Measurements from ENCODE around the gene LBX1.
"Not testable (repeated sequence)": the region's sequence is repeated elsewhere in the genome, so short reads cannot be mapped to it uniquely, and the experiment has no call there.

Gene LBX1

DNA sequence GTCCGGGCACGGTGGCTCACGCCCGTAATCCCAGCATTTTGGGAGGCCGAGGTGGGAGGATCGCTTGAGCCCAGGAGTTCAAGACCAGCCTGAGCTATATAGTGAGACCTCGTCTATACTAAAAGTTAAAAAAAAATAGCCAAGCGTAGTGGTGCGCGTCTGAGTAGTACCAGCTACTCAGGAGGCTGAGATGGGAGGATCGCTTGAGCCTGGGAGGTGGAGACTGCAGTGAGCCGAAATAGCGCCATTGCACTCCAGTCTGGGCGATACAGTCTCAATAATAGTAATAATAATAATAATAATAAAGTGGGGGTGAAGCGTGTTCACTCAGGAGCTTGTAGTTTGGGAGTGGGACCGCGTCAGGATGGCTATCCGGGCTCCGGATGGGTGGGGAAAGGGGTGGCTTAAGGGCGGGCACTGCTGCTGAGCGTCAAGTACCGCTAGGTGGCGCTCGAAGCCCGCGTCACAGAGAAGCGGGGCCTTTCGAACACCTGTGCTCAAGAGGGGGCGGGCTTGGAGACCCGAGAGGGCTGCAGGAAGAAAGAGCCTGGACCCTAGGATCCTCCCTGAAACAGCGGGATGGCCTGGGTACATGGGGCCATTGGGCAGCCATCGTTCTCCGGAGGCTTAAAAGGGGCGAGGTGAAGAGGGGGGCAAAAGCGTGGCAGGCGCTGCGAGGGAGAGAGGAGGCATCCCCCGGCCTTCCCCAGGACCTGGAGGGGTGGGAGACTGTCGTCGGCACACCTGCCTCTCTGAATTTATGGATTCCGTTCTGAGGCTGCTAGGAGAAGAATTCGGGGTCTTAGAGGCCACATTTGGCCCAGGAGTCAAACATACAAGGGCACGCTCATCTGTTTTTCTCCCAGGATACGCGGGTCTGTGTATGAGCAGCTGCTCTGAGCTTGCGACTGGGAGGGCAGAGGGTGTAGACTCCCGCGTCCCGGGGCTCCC, 14.5 kb downstream of the LBX1 start:
- DNase-seq (ENCODE audit: extremely low spot score), result peak; percentile 87
- CTCF ChIA-PET, result interaction anchor here (0.6 to 3.7 kb wide), 41 partner anchors 9 to 567 kb away, joined by 3 to 79 read pairs (median 4); partner anchors contain the start of gene LBX1
- POLR2A ChIA-PET, result interaction anchor here (1.0 to 1.8 kb wide), 5 partner anchors 15 to 356 kb away, joined by 3 to 13 read pairs (median 5); partner anchors contain the start of gene LBX1
- TF ChIP-seq HDGF (IDR thresholded peaks at IDR 0.05; ENCODE audit: borderline replicate concordance), result no peak
- no peak for TF ChIP-seq NFRKB (IDR thresholded peaks at IDR 0.05)
- no peak for TF ChIP-seq FOXK2 (IDR thresholded peaks at IDR 0.05)
- no peak for TF ChIP-seq ARNT (IDR thresholded peaks at IDR 0.05)
- TF ChIP-seq FOXA1 (IDR thresholded peaks at IDR 0.05), result no peak
- TF ChIP-seq ZNF384 (IDR thresholded peaks at IDR 0.05), result no peak
- TF ChIP-seq FOXM1 (IDR thresholded peaks at IDR 0.05; ENCODE audit: borderline replicate concordance), result no peak
- TF ChIP-seq BHLHE40 (IDR thresholded peaks at IDR 0.05; ENCODE audit: borderline replicate concordance), result no peak
- no peak for TF ChIP-seq TARDBP (IDR thresholded peaks at IDR 0.05)
- no peak for TF ChIP-seq LEF1 (IDR thresholded peaks at IDR 0.05; ENCODE audit: borderline replicate concordance)
- no peak for TF ChIP-seq SP1 (IDR thresholded peaks at IDR 0.05)
- no peak for TF ChIP-seq ELF4 (IDR thresholded peaks at IDR 0.05)
- TF ChIP-seq L3MBTL2 (conservative IDR thresholded peaks at IDR 0.05), result no peak
- no peak for TF ChIP-seq SUZ12 (IDR thresholded peaks at IDR 0.05)
- TF ChIP-seq, protein P1, sequence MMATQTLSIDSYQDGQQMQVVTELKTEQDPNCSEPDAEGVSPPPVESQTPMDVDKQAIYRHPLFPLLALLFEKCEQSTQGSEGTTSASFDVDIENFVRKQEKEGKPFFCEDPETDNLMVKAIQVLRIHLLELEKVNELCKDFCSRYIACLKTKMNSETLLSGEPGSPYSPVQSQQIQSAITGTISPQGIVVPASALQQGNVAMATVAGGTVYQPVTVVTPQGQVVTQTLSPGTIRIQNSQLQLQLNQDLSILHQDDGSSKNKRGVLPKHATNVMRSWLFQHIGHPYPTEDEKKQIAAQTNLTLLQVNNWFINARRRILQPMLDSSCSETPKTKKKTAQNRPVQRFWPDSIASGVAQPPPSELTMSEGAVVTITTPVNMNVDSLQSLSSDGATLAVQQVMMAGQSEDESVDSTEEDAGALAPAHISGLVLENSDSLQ (IDR thresholded peaks at IDR 0.05), result no peak
- TF ChIP-seq CTBP1 (IDR thresholded peaks at IDR 0.05; ENCODE audit: borderline replicate concordance), result no peak

DNA sequence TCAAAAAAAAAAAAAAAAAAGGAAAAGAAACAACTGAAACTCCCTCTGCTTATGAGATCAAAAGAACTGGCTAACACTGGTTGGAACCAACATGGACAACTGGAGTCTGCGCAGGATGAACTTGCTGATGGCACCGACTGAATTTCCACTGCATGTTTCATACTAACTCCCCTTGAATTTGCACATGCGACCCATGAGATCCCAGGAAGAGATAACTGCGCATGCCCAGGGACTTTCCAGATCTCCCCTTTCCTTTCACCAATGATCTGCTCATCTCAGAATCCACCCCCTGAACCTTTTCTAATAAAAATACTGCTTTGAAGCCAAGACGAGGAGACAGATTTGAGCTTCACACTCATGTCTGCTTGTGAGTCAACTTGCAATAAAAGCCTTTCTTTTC, 20.7 kb downstream of the LBX1 start:
- POLR2A ChIA-PET, result no interaction called here
- CTCF ChIA-PET, result no interaction called here
- TF ChIP-seq FOXA1 (IDR thresholded peaks at IDR 0.05) (no peak), ARNT (IDR thresholded peaks at IDR 0.05) (no peak), HDGF (IDR thresholded peaks at IDR 0.05; ENCODE audit: borderline replicate concordance) (no peak), ELF4 (IDR thresholded peaks at IDR 0.05) (no peak), TARDBP (IDR thresholded peaks at IDR 0.05) (no peak), LEF1 (IDR thresholded peaks at IDR 0.05; ENCODE audit: borderline replicate concordance) (no peak), FOXM1 (IDR thresholded peaks at IDR 0.05; ENCODE audit: borderline replicate concordance) (no peak), ZNF384 (IDR thresholded peaks at IDR 0.05) (no peak), NFRKB (IDR thresholded peaks at IDR 0.05) (no peak), FOXK2 (IDR thresholded peaks at IDR 0.05) (no peak), CTBP1 (IDR thresholded peaks at IDR 0.05; ENCODE audit: borderline replicate concordance) (no peak), SUZ12 (IDR thresholded peaks at IDR 0.05) (no peak), SP1 (IDR thresholded peaks at IDR 0.05) (no peak), BHLHE40 (IDR thresholded peaks at IDR 0.05; ENCODE audit: borderline replicate concordance) (no peak), L3MBTL2 (conservative IDR thresholded peaks at IDR 0.05) (no peak)
- TF ChIP-seq, protein P1 (IDR thresholded peaks at IDR 0.05), result no peak
- no peak for DNase-seq (ENCODE audit: extremely low spot score)

DNA sequence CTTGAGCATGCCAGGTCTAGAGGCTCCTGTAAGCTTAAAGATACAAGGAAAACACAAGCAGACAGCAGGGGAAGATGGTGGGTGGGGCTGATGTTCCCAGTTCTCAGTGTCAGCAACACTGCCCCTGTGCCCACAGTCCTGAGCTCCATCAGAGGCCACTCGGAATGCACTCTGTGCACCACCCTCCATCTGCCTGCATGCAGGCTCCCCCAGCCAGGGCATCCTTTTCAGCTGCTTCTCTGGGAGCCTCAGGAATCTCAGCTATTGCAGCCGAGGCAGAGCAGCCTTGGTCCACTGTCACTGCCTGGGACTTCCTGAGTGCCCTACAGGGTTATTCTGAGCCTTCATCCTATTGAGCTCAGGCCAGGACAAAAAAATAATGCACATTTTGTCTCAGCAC, 22.2 kb downstream of the LBX1 start:
- POLR2A ChIA-PET, result no interaction called here
- TF ChIP-seq ELF4 (IDR thresholded peaks at IDR 0.05) (no peak), ZNF384 (IDR thresholded peaks at IDR 0.05) (no peak), HDGF (IDR thresholded peaks at IDR 0.05; ENCODE audit: borderline replicate concordance) (no peak), FOXK2 (IDR thresholded peaks at IDR 0.05) (no peak), SUZ12 (IDR thresholded peaks at IDR 0.05) (no peak), TARDBP (IDR thresholded peaks at IDR 0.05) (no peak), ARNT (IDR thresholded peaks at IDR 0.05) (no peak), CTBP1 (IDR thresholded peaks at IDR 0.05; ENCODE audit: borderline replicate concordance) (no peak), L3MBTL2 (conservative IDR thresholded peaks at IDR 0.05) (no peak), FOXA1 (IDR thresholded peaks at IDR 0.05) (no peak), SP1 (IDR thresholded peaks at IDR 0.05) (no peak), NFRKB (IDR thresholded peaks at IDR 0.05) (no peak), LEF1 (IDR thresholded peaks at IDR 0.05; ENCODE audit: borderline replicate concordance) (no peak), BHLHE40 (IDR thresholded peaks at IDR 0.05; ENCODE audit: borderline replicate concordance) (no peak), FOXM1 (IDR thresholded peaks at IDR 0.05; ENCODE audit: borderline replicate concordance) (no peak)
- TF ChIP-seq, protein P1 (IDR thresholded peaks at IDR 0.05), result no peak
- CTCF ChIA-PET, result interaction anchor here (0.6 kb wide), 2 partner anchors 65 to 255 kb away, joined by 4 to 5 read pairs; no protein-coding TSS in a partner anchor
- no peak for DNase-seq (ENCODE audit: extremely low spot score)

DNA sequence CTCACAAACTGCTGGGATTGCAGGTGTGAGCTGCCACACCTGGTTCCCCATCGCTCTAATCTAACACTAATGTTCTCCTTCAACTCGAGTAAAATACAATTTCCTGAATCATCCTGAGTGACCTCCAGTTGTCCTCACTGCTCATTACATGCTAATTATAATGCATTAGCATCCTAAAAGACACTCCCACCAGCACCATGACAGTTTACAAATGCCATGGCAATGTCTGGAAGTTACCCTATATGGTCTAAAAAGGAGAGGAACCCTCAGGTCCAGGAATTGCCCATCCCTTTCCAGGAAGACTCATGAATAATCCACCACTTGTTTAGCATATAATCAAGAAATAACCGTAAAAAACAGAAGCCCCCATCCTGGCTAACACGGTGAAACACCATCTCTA, 26.6 kb downstream of the LBX1 start:
- POLR2A ChIA-PET; DNase-seq (ENCODE audit: extremely low spot score): not testable (repeated sequence)

DNA sequence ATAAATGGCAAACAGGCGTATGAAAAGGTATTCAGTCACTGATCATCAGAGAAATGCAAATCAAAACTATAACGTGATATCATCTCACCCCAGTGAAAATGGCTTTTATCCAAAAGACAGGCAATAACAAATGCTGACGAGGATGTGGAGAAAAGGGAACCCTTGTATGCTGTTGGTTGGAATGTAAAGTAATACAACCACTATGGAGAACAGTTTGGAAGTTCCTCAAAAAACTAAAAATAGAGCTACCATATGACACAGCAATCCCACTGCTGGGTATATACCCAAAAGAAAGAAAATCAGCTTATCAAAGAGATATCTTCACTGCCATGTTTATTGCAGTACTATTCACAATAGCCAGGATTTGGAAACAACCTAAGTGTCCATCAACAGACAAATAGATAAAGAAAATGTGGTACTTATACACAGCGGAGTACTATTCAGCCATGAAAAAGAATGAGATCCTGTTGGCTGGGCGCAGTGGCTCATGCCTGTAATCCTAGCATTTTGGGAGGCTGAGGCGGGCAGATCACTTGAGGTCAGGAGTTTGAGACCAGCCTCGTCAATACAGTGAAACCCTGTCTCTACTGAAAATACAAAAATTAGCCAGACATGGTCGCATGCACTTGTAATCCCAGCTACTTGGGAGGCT, 30.8 kb downstream of the LBX1 start:
- POLR2A ChIA-PET, CTCF ChIA-PET: not testable (repeated sequence)

More for the DNA sequence above, 26.6 kb downstream of the LBX1 start:
- CTCF ChIA-PET, result not testable (repeated sequence)

DNA sequence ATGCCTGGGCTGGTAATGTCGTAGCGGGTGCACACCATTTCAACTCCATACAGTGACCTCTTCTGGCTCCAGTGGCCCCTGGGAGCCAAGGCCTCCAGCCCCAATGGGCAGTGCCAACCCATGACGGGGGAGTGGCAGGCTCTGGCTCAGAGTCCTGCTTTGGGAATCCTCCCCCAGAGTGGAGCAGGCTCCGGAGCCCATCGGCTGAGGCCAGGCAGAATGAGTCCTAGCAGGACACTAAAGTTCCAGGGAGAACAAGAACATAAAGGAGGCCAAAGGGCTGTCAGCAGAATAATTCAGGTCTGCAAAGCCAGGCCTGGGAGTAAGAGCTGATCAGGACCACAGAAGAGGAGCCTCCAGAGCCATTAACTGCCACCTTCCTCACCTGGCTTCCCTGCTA, 33.3 kb downstream of the LBX1 start:
- CTCF ChIA-PET, result no interaction called here
- TF ChIP-seq LEF1 (IDR thresholded peaks at IDR 0.05; ENCODE audit: borderline replicate concordance), result no peak
- no peak for TF ChIP-seq FOXM1 (IDR thresholded peaks at IDR 0.05; ENCODE audit: borderline replicate concordance)
- no peak for TF ChIP-seq SUZ12 (IDR thresholded peaks at IDR 0.05)
- TF ChIP-seq CTBP1 (IDR thresholded peaks at IDR 0.05; ENCODE audit: borderline replicate concordance), result no peak
- no peak for TF ChIP-seq ARNT (IDR thresholded peaks at IDR 0.05)
- TF ChIP-seq TARDBP (IDR thresholded peaks at IDR 0.05), result no peak
- TF ChIP-seq L3MBTL2 (conservative IDR thresholded peaks at IDR 0.05), result no peak
- no peak for TF ChIP-seq ZNF384 (IDR thresholded peaks at IDR 0.05)
- TF ChIP-seq BHLHE40 (IDR thresholded peaks at IDR 0.05; ENCODE audit: borderline replicate concordance), result no peak
- no peak for TF ChIP-seq ELF4 (IDR thresholded peaks at IDR 0.05)
- no peak for TF ChIP-seq HDGF (IDR thresholded peaks at IDR 0.05; ENCODE audit: borderline replicate concordance)
- no peak for TF ChIP-seq NFRKB (IDR thresholded peaks at IDR 0.05)
- no peak for TF ChIP-seq SP1 (IDR thresholded peaks at IDR 0.05)
- no peak for TF ChIP-seq FOXA1 (IDR thresholded peaks at IDR 0.05)
- TF ChIP-seq FOXK2 (IDR thresholded peaks at IDR 0.05), result no peak
- TF ChIP-seq, protein P1 (IDR thresholded peaks at IDR 0.05), result no peak
- DNase-seq (ENCODE audit: extremely low spot score), result no peak
- POLR2A ChIA-PET, result no interaction called here

More for the DNA sequence above, 30.8 kb downstream of the LBX1 start:
- DNase-seq (ENCODE audit: extremely low spot score), result not testable (repeated sequence)
